Activated CD8-positive, alpha-beta T cell treated with anti-CD3 and anti-CD28 coated beads, Interleukin-2, amount 10 ng/mL, durations not matched to agents 7 days and 5 days (primary cell): ENCODE data around the gene OR13C5. TPM values are rescaled to one million over a fixed set of nuclear protein-coding genes. Genes with fewer than 3 reads are reported as not detected.

ENCODE experiments used
- ATAC-seq: fragments of 150-1000 bp; cut with Tn5 transposase; one replicate; pipeline ENCODE4 v1.10.0; 2021; ENCODE audit warnings: moderate library complexity
- CTCF ChIA-PET: fragments of 350-600 bp; sonication (Branson Sonifier 250); formaldehyde crosslinking; loops from one replicate; lab custom pipeline; 2021; ENCODE audit warnings: antibody characterized with exemption; lab: Charles Lee
- POLR2A ChIA-PET: fragments of 350-600 bp; sonication (Branson Sonifier 250); formaldehyde crosslinking; loops from one replicate; lab custom pipeline; 2021; ENCODE audit warnings: antibody characterized with exemption; lab: Charles Lee
- DNase-seq: peaks from one replicate; pipeline ENCODE4 v3.0.0-alpha.2; 2020
- H3K27ac Mint-ChIP-seq: one replicate; pipeline ENCODE4 v1.8.0; 2021; ENCODE audit warnings: mild to moderate bottlenecking, mixed read lengths
- H3K27me3 Mint-ChIP-seq: one replicate; pipeline ENCODE4 v1.8.0; 2021; ENCODE audit warnings: low read depth, mixed read lengths
- H3K36me3 Mint-ChIP-seq: one replicate; pipeline ENCODE4 v1.8.0; 2021; ENCODE audit warnings: low read depth, mixed read lengths
- H3K4me1 Mint-ChIP-seq: one replicate; pipeline ENCODE4 v1.8.0; 2021; ENCODE audit warnings: low read depth, mixed read lengths
- H3K4me3 Mint-ChIP-seq: one replicate; pipeline ENCODE4 v1.8.0; 2021; ENCODE audit warnings: mild to moderate bottlenecking, mixed read lengths
- H3K9me3 Mint-ChIP-seq: one replicate; pipeline ENCODE4 v1.8.0; 2022; ENCODE audit warnings: mixed read lengths; ENCODE audit not compliant: insufficient read depth
- total RNA-seq, 2 experiments: library from RNA; stranded (reverse); gene quantifications; one replicate each; pipeline ENCODE4 v1.2.3, GENCODE V29; 2021

OR13C5 gene
- total RNA-seq, 2 experiments from 2014 or later: not detected

DNA sequence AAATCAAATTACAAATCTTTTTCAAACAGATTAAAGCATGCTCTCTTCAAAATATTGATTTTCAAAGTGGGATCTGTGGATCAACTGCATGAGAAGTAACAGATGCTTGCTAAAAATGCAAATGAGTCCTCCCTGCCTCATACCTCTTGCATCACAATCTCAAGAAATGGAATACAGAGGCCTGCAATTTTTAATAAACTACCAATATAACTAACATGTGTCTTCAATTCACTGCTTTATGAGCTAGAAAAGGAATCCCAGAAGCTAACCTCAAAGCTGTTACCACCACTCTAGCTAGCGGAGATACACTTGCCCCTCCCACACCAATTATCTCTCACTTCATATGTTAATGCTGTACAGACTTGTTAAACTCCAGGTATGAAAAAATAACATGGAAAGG is 9.6 kb downstream of the OR13C5 start:
- no peaks in the 10 kb centered on the region for H3K36me3 Mint-ChIP-seq
- H3K4me3 Mint-ChIP-seq: no peak overlapping the region
- no peaks in the 10 kb centered on the region for H3K9me3 Mint-ChIP-seq
- no peaks in the 10 kb centered on the region for H3K27me3 Mint-ChIP-seq
- POLR2A ChIA-PET: no interaction called here
- ATAC-seq: no peak
- no peak overlapping the region for H3K27ac Mint-ChIP-seq
- no peak for DNase-seq
- no peaks in the 10 kb centered on the region for H3K4me1 Mint-ChIP-seq
- CTCF ChIA-PET: no interaction called here

GRCh38 chr9:104586496-104587180 is 12.6 kb downstream of the OR13C5 start:
- no peak overlapping the region for H3K4me3 Mint-ChIP-seq
- ATAC-seq: no peak
- no peak for DNase-seq
- H3K27ac Mint-ChIP-seq: no peak overlapping the region
- H3K4me1 Mint-ChIP-seq: no peaks in the 10 kb centered on the region
- H3K9me3 Mint-ChIP-seq: no peaks in the 10 kb centered on the region
- ChIA-PET CTCF (no interaction called here), POLR2A (no interaction called here)
- H3K36me3 Mint-ChIP-seq: no peaks in the 10 kb centered on the region
- no peaks in the 10 kb centered on the region for H3K27me3 Mint-ChIP-seq

- no peaks in the 10 kb centered on the region for H3K9me3 Mint-ChIP-seq
- H3K4me3 Mint-ChIP-seq: no peak overlapping the region
- H3K36me3 Mint-ChIP-seq: no peaks in the 10 kb centered on the region
- DNase-seq: no peak
- ChIA-PET CTCF (no interaction called here), POLR2A (no interaction called here)
- H3K27me3 Mint-ChIP-seq: no peaks in the 10 kb centered on the region
- no peak for ATAC-seq
- no peak overlapping the region for H3K27ac Mint-ChIP-seq
- no peaks in the 10 kb centered on the region for H3K4me1 Mint-ChIP-seq
Observed at GRCh38 chr9:104580562-104580961, 18.7 kb downstream of the OR13C5 start.

DNA sequence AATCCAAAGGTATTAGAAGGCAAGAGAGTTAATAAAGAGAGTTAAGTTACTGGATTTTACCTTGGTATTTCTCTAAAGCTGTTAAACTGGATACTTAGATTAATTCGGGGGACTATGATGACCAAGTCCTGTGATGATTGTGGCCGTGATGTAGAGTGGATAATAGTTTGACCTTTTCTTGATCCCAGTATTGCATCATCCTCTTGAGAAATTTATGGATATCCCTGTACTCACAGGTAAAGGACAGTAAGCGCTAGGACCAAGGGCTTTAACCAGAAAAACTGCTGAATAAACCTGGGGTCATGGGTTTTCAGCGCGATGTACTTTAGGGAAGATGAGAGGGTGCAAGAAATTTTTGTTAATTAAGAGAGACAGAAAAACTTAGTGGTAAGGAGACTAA is 21.9 kb downstream of the OR13C5 start:
- no peaks in the 10 kb centered on the region for H3K27me3 Mint-ChIP-seq
- POLR2A ChIA-PET: no interaction called here
- no peak for ATAC-seq
- H3K36me3 Mint-ChIP-seq: no peaks in the 10 kb centered on the region
- H3K9me3 Mint-ChIP-seq: peaks cover 3% of the 10 kb centered on the region
- DNase-seq: no peak
- no peak overlapping the region for H3K4me3 Mint-ChIP-seq
- no peaks in the 10 kb centered on the region for H3K4me1 Mint-ChIP-seq
- CTCF ChIA-PET: no interaction called here
- no peak overlapping the region for H3K27ac Mint-ChIP-seq

DNA sequence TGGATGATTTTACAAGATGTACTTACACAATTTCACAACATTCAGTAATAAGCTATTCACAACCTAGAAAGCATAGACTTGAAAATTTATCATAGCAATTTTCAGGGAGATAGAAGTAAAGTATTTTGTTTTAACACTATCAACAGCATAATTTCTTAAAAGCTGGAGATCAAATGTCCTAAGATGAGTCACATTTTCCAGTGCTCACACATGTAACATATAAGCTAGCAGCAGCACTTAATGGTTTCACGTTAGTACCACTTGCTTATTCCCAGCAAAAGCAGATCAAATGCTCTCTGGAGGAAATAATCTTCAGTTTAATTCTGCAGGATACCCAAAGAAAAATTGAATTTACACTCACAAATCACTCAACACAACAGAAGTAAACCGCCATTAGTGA is 23.8 kb downstream of the OR13C5 start:
- no peak overlapping the region for H3K4me3 Mint-ChIP-seq
- no peak for DNase-seq
- ATAC-seq: no peak
- no peaks in the 10 kb centered on the region for H3K36me3 Mint-ChIP-seq
- CTCF ChIA-PET: no interaction called here
- POLR2A ChIA-PET: no interaction called here
- no peaks in the 10 kb centered on the region for H3K27me3 Mint-ChIP-seq
- no peaks in the 10 kb centered on the region for H3K4me1 Mint-ChIP-seq
- H3K9me3 Mint-ChIP-seq: peaks cover 3% of the 10 kb centered on the region
- no peak overlapping the region for H3K27ac Mint-ChIP-seq

DNA sequence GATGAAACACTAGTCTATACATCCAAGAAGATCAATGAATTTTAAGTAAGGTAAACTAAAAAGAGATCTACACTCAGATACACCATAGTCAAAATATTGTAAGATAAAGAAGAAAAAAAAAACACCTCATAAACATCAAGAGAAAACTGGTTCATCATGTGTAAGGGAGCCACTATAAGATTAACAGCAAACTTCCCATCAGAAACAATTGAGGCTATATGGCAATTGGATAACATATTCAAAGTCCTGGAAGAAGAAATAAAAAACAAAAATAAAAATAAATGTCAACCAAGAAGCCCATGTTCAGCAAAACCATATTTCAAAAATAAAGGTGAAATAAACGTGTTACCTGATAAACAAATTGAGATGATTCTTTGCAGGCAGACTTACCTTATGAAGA is 26.6 kb downstream of the OR13C5 start:
- H3K4me3 Mint-ChIP-seq: no peak overlapping the region
- ChIA-PET POLR2A (no interaction called here), CTCF (no interaction called here)
- H3K27me3 Mint-ChIP-seq: no peaks in the 10 kb centered on the region
- H3K4me1 Mint-ChIP-seq: no peaks in the 10 kb centered on the region
- no peak overlapping the region for H3K27ac Mint-ChIP-seq
- no peaks in the 10 kb centered on the region for H3K36me3 Mint-ChIP-seq
- ATAC-seq: no peak
- peaks cover 3% of the 10 kb centered on the region for H3K9me3 Mint-ChIP-seq
- no peak for DNase-seq

DNA sequence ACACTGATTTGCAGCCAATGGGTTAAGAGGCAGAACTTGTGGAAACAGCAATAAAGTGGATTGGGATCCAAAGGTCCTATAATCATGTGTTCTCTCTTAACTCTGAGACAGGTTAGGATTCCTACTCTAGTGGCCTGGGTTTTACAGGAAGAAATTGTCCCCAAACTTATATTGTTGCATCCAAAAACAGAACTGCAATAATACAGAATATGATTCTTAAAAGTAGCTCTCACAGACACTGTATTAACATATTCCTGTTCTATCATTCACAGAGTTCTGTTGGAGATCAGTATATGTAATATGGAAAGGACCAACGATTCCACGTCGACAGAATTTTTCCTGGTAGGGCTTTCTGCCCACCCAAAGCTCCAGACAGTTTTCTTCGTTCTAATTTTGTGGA is 30.3 kb downstream of the OR13C5 start, which contains the start of gene OR13C8:
Gene OR13C8 (plus strand): TSS at position 301 of the 400 bp plus-strand sequence. CDS start 0 bp downstream, at position 301.
- Mint-ChIP-seq H3K27ac (no peak within 1 kb of the TSS), H3K4me3 (no peak within 1 kb of the TSS), H3K4me1 (no peaks in the 10 kb centered on the region), H3K36me3 (no peaks in the 10 kb centered on the region), H3K27me3 (no peaks in the 10 kb centered on the region), H3K9me3 (peaks cover 3% of the 10 kb centered on the region)
- DNase-seq: no peak
- ATAC-seq: no peak
- ChIA-PET CTCF (no interaction called here), POLR2A (no interaction called here)

DNA sequence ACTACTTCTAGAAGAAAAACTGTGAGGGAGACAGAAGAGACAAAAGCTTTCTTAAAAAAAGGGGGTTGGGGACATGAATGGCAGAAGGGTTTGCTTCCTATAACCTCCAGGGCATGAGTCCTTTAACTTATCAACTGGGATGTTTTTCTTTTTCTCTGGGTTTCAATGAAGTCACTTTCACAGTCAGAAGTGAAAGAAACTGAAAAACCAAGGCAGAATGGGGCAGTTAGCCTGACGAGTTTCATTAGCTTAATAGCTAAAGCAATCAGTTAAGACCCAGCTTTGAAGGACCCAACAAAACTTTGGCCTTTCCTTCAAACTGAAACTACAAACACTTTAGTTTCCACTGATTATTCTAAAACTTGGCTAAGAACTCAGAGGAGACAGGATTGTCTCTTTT is 34.9 kb downstream of the OR13C5 start:
- ATAC-seq (no peak), DNase-seq (no peak)
- no peaks in the 10 kb centered on the region for H3K9me3 Mint-ChIP-seq
- CTCF ChIA-PET: no interaction called here
- H3K4me1 Mint-ChIP-seq: no peaks in the 10 kb centered on the region
- no peaks in the 10 kb centered on the region for H3K27me3 Mint-ChIP-seq
- POLR2A ChIA-PET: no interaction called here
- H3K27ac Mint-ChIP-seq: no peak overlapping the region
- no peak overlapping the region for H3K4me3 Mint-ChIP-seq
- no peaks in the 10 kb centered on the region for H3K36me3 Mint-ChIP-seq

DNA sequence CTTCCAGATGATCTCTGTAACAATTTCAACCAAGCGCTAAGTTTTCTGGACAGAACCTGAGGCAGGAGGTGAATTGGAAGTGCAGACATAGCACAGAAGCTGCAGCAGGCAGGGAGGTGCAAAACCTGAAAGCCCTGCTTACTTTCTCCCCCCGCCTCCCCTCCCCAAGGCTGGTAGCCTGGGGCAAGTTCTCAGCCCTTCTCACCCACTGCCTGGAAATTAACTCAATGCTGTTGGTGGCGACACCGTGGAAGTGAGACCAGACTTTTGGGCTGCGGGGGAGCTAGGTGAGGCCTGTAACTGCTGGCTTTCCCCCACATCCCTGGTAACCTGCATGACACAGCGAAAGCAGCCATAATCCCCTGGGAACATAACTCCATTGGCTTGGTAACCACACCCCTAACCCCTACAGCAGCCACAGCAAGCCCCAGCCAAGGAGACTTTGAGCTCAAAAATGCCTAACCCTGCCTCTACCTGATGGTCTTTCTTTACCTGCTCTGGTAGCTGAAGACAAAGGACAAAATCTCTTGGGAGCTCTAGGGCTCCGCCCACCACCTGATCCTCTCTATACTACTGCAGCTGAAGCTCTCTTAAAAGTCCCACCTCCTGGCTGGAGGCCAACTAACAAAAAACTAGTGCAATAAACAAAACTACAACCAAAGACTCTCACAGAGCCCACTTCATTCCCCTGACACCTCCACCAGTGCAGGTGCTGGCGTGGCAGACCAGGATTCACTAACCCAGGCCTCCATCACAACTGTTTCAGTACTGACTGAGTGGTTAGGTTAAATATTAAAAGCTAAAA is 42.2 kb downstream of the OR13C5 start:
- ChIA-PET CTCF (no interaction called here), POLR2A (no interaction called here)
- ATAC-seq: no peak
- Mint-ChIP-seq H3K36me3 (no peaks in the 10 kb centered on the region), H3K27ac (no peak overlapping the region), H3K9me3 (peaks cover 10% of the 10 kb centered on the region), H3K27me3 (no peaks in the 10 kb centered on the region), H3K4me1 (no peaks in the 10 kb centered on the region), H3K4me3 (no peak overlapping the region)
- DNase-seq: no peak

DNA sequence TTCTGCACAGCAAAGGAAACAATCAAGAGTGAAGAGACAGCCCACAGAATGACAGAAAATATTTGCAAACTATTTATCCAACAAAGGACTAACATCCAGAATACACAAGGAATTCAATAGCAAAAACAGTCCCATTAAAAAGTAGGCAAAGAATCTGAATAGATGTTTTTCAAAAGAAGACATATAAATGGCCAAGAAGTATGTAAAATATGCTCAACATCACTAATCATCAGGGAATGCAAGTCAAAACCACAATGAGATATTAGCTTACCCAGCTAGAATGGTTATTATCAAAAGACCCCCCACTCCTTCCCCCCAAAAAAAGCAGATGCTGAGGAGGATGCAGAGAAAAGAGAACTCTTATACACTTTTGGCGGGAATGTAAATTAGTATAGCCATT is 43.7 kb downstream of the OR13C5 start:
- H3K27me3 Mint-ChIP-seq: no peaks in the 10 kb centered on the region
- no peak overlapping the region for H3K27ac Mint-ChIP-seq
- DNase-seq: no peak
- no peak for ATAC-seq
- ChIA-PET POLR2A (no interaction called here), CTCF (no interaction called here)
- peaks cover 10% of the 10 kb centered on the region for H3K9me3 Mint-ChIP-seq
- H3K36me3 Mint-ChIP-seq: no peaks in the 10 kb centered on the region
- no peak overlapping the region for H3K4me3 Mint-ChIP-seq
- H3K4me1 Mint-ChIP-seq: no peaks in the 10 kb centered on the region

DNA sequence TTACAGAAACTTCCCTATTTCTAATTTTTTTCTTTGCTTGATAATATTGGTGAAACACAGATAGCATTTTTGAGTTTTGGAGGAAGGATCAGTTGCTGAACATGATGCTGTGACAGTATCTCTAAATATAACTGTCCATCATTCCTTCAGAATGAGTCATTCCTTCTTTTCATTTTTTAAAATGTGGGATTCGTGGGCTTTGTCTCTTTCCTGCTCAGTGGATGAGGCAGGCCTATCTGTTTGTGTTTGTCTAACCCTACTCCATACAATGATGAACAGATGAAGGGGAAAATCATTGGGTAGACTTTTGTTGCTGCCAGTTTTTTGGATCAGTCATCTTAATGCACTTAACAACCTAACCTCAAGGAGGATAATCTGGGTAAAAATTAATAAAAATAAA is 46.0 kb downstream of the OR13C5 start:
- H3K27ac Mint-ChIP-seq: no peak overlapping the region
- no peak for ATAC-seq
- CTCF ChIA-PET: no interaction called here
- no peaks in the 10 kb centered on the region for H3K36me3 Mint-ChIP-seq
- no peak overlapping the region for H3K4me3 Mint-ChIP-seq
- POLR2A ChIA-PET: no interaction called here
- no peak for DNase-seq
- H3K9me3 Mint-ChIP-seq: peaks cover 6% of the 10 kb centered on the region
- no peaks in the 10 kb centered on the region for H3K27me3 Mint-ChIP-seq
- H3K4me1 Mint-ChIP-seq: no peaks in the 10 kb centered on the region
